ENCODE data around the gene KY.
A peak's percentile ranks its signal among the peaks of the same experiment; 100 is the strongest.

KY gene

GRCh38 chr3:134685929-134686802 is 35.3 kb upstream of the KY start:
- peak; percentile 85 for ATAC-seq
- TF ChIP-seq ZFP30 (CRISPR knock-in tag; IDR thresholded peaks at IDR 0.05) (no peak), ZNF70 (CRISPR knock-in tag; IDR thresholded peaks at IDR 0.05) (no peak), ZNF565 (CRISPR knock-in tag; conservative IDR thresholded peaks at IDR 0.05; ENCODE audit: low read depth) (no peak), ARNTL (CRISPR knock-in tag; IDR thresholded peaks at IDR 0.05; ENCODE audit: borderline replicate concordance, low read depth) (no peak), RARB (CRISPR knock-in tag; IDR thresholded peaks at IDR 0.05) (no peak), GLIS3 (CRISPR knock-in tag; IDR thresholded peaks at IDR 0.05) (no peak), PPARA (CRISPR knock-in tag; IDR thresholded peaks at IDR 0.05; ENCODE audit: borderline replicate concordance) (no peak), ZNF8 (CRISPR knock-in tag; IDR thresholded peaks at IDR 0.05) (no peak), BACH2 (CRISPR knock-in tag; IDR thresholded peaks at IDR 0.05; ENCODE audit: borderline replicate concordance) (no peak), CREB5 (CRISPR knock-in tag; IDR thresholded peaks at IDR 0.05; ENCODE audit: low read depth) (no peak), ISL1 (CRISPR knock-in tag; IDR thresholded peaks at IDR 0.05) (no peak)

- TF ChIP-seq BACH2 (CRISPR knock-in tag; IDR thresholded peaks at IDR 0.05; ENCODE audit: borderline replicate concordance), result no peak
- ATAC-seq, result no peak
Observed at GRCh38 chr3:134682196-134682880, 31.5 kb upstream of the KY start.

GRCh38 chr3:134681522-134681900 is 30.7 kb upstream of the KY start:
- no peak for ATAC-seq
- no peak for TF ChIP-seq TCF4 (CRISPR knock-in tag; IDR thresholded peaks at IDR 0.05; ENCODE audit: borderline replicate concordance)
- TF ChIP-seq GLIS3 (CRISPR knock-in tag; IDR thresholded peaks at IDR 0.05), result no peak
- no peak for TF ChIP-seq ZC3H10 (CRISPR knock-in tag; IDR thresholded peaks at IDR 0.05)
- TF ChIP-seq ESRRG (CRISPR knock-in tag; IDR thresholded peaks at IDR 0.05), result no peak
- no peak for TF ChIP-seq TOX (CRISPR knock-in tag; IDR thresholded peaks at IDR 0.05; ENCODE audit: borderline replicate concordance)
- TF ChIP-seq ISL1 (CRISPR knock-in tag; IDR thresholded peaks at IDR 0.05), result no peak
- no peak for TF ChIP-seq ZFP30 (CRISPR knock-in tag; IDR thresholded peaks at IDR 0.05)
- TF ChIP-seq POU6F1 (CRISPR knock-in tag; IDR thresholded peaks at IDR 0.05; ENCODE audit: borderline replicate concordance, low read depth), result no peak

GRCh38 chr3:134680796-134681521 is 30.1 kb upstream of the KY start:
- no peak for TF ChIP-seq PATZ1 (CRISPR knock-in tag; IDR thresholded peaks at IDR 0.05; ENCODE audit: borderline replicate concordance)
- no peak for ATAC-seq

- ATAC-seq, result no peak
- no peak for TF ChIP-seq TOX (CRISPR knock-in tag; IDR thresholded peaks at IDR 0.05; ENCODE audit: borderline replicate concordance)
- no peak for TF ChIP-seq ZFP3 (CRISPR knock-in tag; IDR thresholded peaks at IDR 0.05)
- no peak for TF ChIP-seq PATZ1 (CRISPR knock-in tag; IDR thresholded peaks at IDR 0.05; ENCODE audit: borderline replicate concordance)
- no peak for TF ChIP-seq ISL1 (CRISPR knock-in tag; IDR thresholded peaks at IDR 0.05)
- TF ChIP-seq ESRRG (CRISPR knock-in tag; IDR thresholded peaks at IDR 0.05), result no peak
- TF ChIP-seq OSR1 (CRISPR knock-in tag; IDR thresholded peaks at IDR 0.05), result no peak
- no peak for TF ChIP-seq ZFP30 (CRISPR knock-in tag; IDR thresholded peaks at IDR 0.05)
- no peak for TF ChIP-seq CSRNP3 (CRISPR knock-in tag; IDR thresholded peaks at IDR 0.05)
- TF ChIP-seq GLIS3 (CRISPR knock-in tag; IDR thresholded peaks at IDR 0.05), result no peak
- no peak for TF ChIP-seq TSHZ2 (CRISPR knock-in tag; IDR thresholded peaks at IDR 0.05)
Observed at GRCh38 chr3:134677987-134678308, 27.1 kb upstream of the KY start.

Data from SK-N-SH treated with all-trans-retinoic acid at 6 μM for 48 hours (cell line).